NCI-H510A treated with DMSO at 0.1 percent for 48 hours (cell line): ENCODE results near the gene C2orf81.

ENCODE experiments used
- DNase-seq: peaks from one replicate; lab custom pipeline; 2025; lab: John Stamatoyannopoulos, UW

Gene C2orf81

GRCh38 chr2:74390606-74391005 is 30.8 kb downstream of the C2orf81 start:
- DNase-seq = peak; percentile 5

DNA sequence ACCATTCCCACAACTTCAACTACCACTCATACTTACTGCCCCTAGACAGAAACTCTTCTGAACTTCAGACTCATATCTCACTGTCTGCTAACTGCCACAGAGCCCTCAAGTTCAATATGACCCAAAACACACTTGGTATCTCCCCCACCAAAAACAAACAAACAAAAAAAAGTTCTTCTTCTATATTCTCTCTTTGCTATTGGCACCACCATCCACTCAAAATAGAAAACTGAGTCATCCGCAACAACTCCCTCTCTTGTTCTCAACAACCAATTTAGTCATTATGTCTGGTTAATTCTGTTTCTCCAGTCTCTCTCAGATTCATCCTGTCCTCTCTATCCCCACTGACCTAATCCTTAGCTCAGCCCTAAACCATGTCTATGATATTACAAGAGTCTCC is 34.1 kb downstream of the C2orf81 start:
- no peak for DNase-seq

- no peak for DNase-seq
These were observed 36.0 kb downstream of the C2orf81 start for GRCh38 chr2:74385396-74385795.

GRCh38 chr2:74384051-74384450 is 37.4 kb downstream of the C2orf81 start:
- DNase-seq = no peak

GRCh38 chr2:74383254-74383653 is 38.2 kb downstream of the C2orf81 start:
- no peak for DNase-seq

DNA sequence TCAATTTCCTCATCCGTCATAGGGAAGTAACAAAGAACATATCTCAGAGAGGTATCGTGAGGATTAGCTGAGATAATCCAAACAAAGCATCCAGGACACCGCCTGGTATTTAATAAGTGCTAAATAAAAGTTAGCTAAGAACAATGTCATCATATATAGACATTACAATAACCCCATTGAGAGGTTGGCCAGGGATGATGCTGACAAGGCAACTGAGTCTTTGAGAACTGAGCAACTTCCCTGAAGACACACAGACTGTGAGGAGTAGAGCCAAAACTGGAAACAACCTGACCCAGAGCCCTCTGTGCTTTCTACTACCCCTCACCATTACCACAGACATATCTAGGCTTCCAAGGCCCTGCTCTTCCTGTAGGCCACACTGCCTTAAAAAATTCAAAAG is 39.7 kb downstream of the C2orf81 start:
- no peak for DNase-seq

- DNase-seq = peak; percentile 11
These were observed 41.3 kb downstream of the C2orf81 start, which contains the start of gene DCTN1 for GRCh38 chr2:74379851-74380789. Gene DCTN1 (minus strand): TSS chr2:74380311. CDS start chr2:74380037, 274 bp downstream.

DNA sequence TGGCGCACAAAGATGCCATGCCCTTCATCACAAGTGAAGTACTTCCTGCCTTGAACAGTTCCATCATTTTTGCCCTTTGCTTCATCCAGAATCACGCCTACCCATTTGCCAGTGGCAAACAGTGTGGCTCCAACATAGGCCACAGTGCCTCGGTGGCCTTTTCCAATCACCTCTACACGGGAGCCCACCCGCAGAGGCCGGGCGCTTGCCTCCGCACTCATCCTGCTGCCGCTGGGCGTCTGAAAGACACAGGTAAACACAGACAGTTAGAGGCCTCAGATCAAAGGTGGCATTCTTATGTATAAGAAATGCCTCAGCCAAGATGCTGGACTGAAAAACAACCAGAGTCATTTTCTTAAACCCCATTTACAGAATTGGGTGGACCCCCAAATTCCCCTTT is 43.4 kb downstream of the C2orf81 start:
- no peak for DNase-seq

- DNase-seq = no peak
These were observed 45.6 kb downstream of the C2orf81 start for GRCh38 chr2:74375838-74376237.

- peak; percentile 93 for DNase-seq
These were observed 46.8 kb downstream of the C2orf81 start for GRCh38 chr2:74374509-74375205.

GRCh38 chr2:74373985-74374384 is 47.4 kb downstream of the C2orf81 start:
- DNase-seq = peak; percentile 15

- DNase-seq = peak; percentile 26
These were observed 48.2 kb downstream of the C2orf81 start for GRCh38 chr2:74373221-74373676.

DNA sequence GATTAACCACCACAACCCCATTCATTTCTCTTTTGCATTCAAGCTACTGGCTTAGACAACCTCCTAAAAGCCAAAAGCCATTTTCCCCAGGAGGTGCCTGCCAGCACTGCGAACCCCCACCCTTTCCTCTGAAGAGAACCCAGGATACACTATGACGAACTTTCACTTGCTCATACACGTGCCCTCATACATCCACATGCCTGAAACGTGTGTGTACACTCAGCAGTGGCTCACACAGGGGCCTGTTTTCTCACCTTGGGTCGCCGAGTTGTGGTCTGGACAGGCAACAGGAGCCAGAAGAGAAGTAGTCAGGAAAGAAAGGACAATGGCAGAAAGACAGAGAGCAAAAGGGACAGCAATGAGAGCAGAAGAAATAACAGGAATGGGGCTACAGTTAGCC is 48.7 kb downstream of the C2orf81 start:
- no peak for DNase-seq

DNA sequence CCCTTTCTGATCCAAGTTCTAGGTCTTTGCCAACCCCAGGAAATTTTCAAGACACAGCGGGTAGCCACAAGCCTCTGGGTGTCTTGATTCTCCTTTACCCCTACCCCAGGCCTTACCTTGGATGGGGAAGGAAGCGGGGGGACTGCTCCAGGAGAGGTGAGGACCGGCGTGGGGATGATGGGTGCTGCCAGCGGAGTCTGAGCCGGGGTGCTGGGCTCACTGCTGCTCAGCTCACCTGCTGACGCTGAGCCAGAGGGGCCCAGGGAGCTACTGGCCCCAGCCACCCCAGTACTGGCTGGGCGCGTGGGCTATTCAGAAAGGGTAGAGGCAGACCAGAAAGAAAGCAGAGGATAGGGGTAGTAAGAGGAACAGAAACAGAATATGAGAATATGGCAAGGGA is 50.0 kb downstream of the C2orf81 start:
- DNase-seq = no peak

DNA sequence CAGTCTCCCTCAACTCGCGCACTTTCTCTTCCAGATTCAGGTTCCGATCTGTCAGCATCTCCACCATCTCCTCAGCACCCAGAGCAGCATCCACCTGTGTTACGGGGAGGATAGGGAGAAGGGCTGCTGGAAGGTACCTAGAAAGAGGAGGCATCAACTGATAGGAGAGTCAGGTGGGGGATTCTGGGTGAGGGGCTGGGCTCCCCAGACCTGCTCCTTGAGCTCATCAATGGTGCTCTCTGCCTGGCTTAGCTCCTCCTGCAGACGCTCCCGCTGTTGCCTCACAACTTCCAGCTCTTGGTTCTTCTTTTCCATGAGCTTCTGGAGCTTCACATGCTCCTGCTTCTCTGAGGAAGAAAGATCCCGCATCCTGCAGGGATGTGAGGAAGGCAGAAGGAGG is 51.4 kb downstream of the C2orf81 start:
- DNase-seq = no peak

DNA sequence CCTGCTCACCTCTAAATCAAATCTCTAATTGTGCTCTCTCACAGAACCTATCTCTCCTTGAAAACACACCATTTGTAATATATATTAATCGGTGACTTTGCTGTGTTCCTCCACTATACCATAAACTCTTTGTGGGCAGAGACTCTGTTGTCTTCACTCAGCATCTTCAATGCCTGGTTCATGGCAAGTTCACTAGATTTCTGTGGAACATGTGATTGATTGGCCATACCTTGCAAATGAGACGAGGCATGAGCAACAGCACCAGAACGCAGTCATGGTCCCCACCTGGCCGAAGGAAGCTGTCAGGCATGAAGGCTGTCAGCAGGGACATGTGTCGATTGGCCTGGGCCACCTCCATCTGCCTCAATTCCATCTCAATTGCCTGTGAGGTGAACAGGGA is 52.9 kb downstream of the C2orf81 start:
- DNase-seq = no peak

GRCh38 chr2:74367789-74368188 is 53.6 kb downstream of the C2orf81 start:
- DNase-seq = no peak

DNA sequence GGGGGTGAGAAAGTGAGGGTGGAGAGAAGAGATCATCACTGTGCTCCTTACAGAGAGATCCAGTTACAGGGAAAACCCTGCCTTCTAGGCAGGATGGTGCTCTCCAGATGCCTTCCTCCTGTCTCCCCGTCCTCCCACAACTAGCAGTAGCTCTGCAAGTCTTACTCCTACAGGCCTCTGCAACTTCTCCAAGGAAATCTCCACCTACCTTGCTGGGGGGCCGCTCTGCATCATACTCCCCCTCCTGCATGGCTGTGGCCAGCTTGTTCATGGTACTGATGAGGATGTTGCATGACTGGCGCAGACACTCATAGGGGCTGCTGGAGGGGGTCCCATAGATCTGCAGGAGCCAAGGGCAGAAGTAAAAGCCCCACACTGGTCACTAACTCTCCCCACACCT is 55.4 kb downstream of the C2orf81 start:
- no peak for DNase-seq

GRCh38 chr2:74364533-74365505 is 56.6 kb downstream of the C2orf81 start:
- DNase-seq = no peak
